Upper lobe of right lung (tissue), 1 donor: ENCODE data around the gene XRN2. TPM values are rescaled to one million over a fixed set of nuclear protein-coding genes. Genes with fewer than 3 reads are reported as not detected.

ENCODE experiments used
- ATAC-seq: fragments of 200-7000 bp; cut with Tn5 transposase; one replicate; pipeline ENCODE4 v1.9.1; 2020; ENCODE audit warnings: mild to moderate bottlenecking, moderate library complexity
- DNase-seq: peaks from one replicate; pipeline ENCODE4 v3.0.0-alpha.2; 2020
- H3K27ac ChIP-seq: fragments of 200-600 bp; one replicate; pipeline ENCODE4 v1.8.0; 2022
- H3K27me3 ChIP-seq: fragments of 200-600 bp; one replicate; pipeline ENCODE4 v1.8.0; 2022; ENCODE audit warnings: mild to moderate bottlenecking
- H3K36me3 ChIP-seq: fragments of 200-600 bp; one replicate; pipeline ENCODE4 v1.8.0; 2022
- H3K4me1 ChIP-seq: fragments of 200-600 bp; one replicate; pipeline ENCODE4 v1.8.0; 2022
- H3K4me3 ChIP-seq: fragments of 200-600 bp; one replicate; pipeline ENCODE4 v1.8.0; 2022; ENCODE audit warnings: mild to moderate bottlenecking
- H3K9me3 ChIP-seq: fragments of 200-600 bp; one replicate; pipeline ENCODE4 v1.8.0; 2022
- intact Hi-C: fragments of 100-400 bp; cut with DNase I; formaldehyde crosslinking; loops from one replicate; pipeline ENCODE4 v1.11.0; 2022
- total RNA-seq: library from RNA; stranded (reverse); fragmentation: NEBNext Ultra II Directional; extraction: Animal tissue kit (Norgen Biotek cat#: 25700); gene quantifications from one replicate; pipeline ENCODE4 v1.2.1, GENCODE V29; 2021
- TF ChIP-seq, protein P1 (sequence below): fragments of 200-600 bp; IDR thresholded peaks from one replicate; pipeline ENCODE4 v1.8.0; 2022; ENCODE audit warnings: antibody characterized with exemption
- donor health status: DM: no; HTN: yes; CAD: no; lungs with severe emphysema.

The XRN2 gene
- total RNA-seq, 1 donor from 2014 or later, result 54.9 TPM

DNA sequence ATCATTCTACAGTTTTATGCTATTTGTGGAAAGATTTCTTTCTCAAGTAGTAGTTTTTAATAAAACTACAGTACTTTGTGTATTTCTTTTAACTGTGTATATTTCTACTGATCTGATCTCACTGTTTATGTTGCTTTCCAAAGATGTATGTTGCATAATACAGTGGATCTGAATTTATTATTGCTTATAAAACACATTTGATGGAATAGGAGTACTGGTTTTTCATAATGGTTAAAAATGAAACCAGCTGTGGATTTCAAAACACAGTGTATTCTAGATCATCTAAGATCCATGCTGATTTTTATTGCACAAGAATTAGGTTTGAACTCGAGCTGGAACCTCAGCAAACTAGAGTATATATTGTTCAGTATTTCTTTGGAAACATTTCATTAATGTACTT is 86.2 kb downstream of the XRN2 start:
- no peak overlapping the region for H3K27ac ChIP-seq
- no peaks in the 10 kb centered on the region for H3K9me3 ChIP-seq
- intact Hi-C loops, result no loop called here
- TF ChIP-seq, protein P1, sequence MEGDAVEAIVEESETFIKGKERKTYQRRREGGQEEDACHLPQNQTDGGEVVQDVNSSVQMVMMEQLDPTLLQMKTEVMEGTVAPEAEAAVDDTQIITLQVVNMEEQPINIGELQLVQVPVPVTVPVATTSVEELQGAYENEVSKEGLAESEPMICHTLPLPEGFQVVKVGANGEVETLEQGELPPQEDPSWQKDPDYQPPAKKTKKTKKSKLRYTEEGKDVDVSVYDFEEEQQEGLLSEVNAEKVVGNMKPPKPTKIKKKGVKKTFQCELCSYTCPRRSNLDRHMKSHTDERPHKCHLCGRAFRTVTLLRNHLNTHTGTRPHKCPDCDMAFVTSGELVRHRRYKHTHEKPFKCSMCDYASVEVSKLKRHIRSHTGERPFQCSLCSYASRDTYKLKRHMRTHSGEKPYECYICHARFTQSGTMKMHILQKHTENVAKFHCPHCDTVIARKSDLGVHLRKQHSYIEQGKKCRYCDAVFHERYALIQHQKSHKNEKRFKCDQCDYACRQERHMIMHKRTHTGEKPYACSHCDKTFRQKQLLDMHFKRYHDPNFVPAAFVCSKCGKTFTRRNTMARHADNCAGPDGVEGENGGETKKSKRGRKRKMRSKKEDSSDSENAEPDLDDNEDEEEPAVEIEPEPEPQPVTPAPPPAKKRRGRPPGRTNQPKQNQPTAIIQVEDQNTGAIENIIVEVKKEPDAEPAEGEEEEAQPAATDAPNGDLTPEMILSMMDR, result no peak
- ATAC-seq (no peak), DNase-seq (no peak)
- H3K27me3 ChIP-seq, result peaks cover 39% of the 10 kb centered on the region
- peaks cover 62% of the 10 kb centered on the region for H3K36me3 ChIP-seq
- H3K4me1 ChIP-seq, result no peaks in the 10 kb centered on the region
- H3K4me3 ChIP-seq, result no peak overlapping the region

GRCh38 chr20:21390768-21391167 is 87.6 kb downstream of the XRN2 start:
- ATAC-seq (no peak), DNase-seq (no peak)
- intact Hi-C loops, result no loop called here
- H3K27ac ChIP-seq, result no peak overlapping the region
- peaks cover 48% of the 10 kb centered on the region for H3K36me3 ChIP-seq
- H3K4me1 ChIP-seq, result no peaks in the 10 kb centered on the region
- H3K4me3 ChIP-seq, result no peak overlapping the region
- TF ChIP-seq, protein P1, result no peak
- no peaks in the 10 kb centered on the region for H3K9me3 ChIP-seq
- H3K27me3 ChIP-seq, result peaks cover 53% of the 10 kb centered on the region

GRCh38 chr20:21391185-21391971 is 88.2 kb downstream of the XRN2 start:
- no peaks in the 10 kb centered on the region for H3K4me1 ChIP-seq
- H3K27ac ChIP-seq, result no peak overlapping the region
- ATAC-seq (peak; percentile 29), DNase-seq (no peak)
- peaks cover 42% of the 10 kb centered on the region for H3K36me3 ChIP-seq
- intact Hi-C loops, result no loop called here
- no peak overlapping the region for H3K4me3 ChIP-seq
- TF ChIP-seq, protein P1, result no peak
- H3K27me3 ChIP-seq, result peaks cover 59% of the 10 kb centered on the region
- H3K9me3 ChIP-seq, result no peaks in the 10 kb centered on the region

DNA sequence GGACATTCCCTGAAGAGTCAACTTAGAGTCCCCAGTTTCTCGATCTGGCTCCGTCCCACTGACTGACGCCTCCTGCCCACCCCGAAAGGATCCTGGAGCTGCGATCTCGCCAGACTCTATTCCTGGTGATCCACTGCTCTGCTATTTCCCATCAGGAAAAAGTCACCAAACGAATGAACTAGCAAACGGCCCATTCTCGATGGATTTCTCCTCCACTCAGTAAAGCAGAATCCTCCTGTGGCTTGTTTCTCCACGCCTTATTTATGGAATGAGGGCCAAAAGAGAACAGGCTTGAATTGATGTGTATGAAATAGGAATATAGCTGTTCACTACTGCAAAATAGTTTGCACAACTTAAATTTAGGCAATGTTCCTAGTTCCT is 88.8 kb downstream of the XRN2 start:
- no peak overlapping the region for H3K4me3 ChIP-seq
- TF ChIP-seq, protein P1, result no peak
- H3K4me1 ChIP-seq, result no peaks in the 10 kb centered on the region
- no peak for ATAC-seq
- no peak for DNase-seq
- no peak overlapping the region for H3K27ac ChIP-seq
- H3K36me3 ChIP-seq, result peaks cover 36% of the 10 kb centered on the region
- H3K27me3 ChIP-seq, result peaks cover 65% of the 10 kb centered on the region
- no peaks in the 10 kb centered on the region for H3K9me3 ChIP-seq
- intact Hi-C loops, result no loop called here

DNA sequence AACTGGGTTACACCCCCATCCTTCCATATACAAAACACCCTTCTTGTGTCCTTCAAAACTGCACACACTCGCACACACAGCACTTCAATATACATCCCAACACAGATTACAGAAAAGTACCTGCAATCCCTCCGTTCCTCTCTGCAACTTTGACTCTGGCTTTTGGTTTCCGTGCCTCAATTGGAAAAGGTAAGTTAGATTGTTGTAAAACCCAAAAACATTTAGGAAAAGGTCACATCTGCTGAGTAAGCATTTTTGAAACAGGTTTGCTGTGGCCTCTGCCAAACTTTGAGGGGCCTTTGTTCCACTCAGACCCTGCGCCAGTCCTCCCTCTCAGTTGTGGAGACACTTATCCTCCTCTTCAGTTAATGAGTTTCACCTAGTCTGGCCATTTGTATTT is 90.0 kb downstream of the XRN2 start:
- intact Hi-C loops, result no loop called here
- H3K4me3 ChIP-seq, result no peak overlapping the region
- no peaks in the 10 kb centered on the region for H3K4me1 ChIP-seq
- TF ChIP-seq, protein P1, result no peak
- no peak overlapping the region for H3K27ac ChIP-seq
- H3K9me3 ChIP-seq, result no peaks in the 10 kb centered on the region
- no peak for DNase-seq
- no peak for ATAC-seq
- peaks cover 25% of the 10 kb centered on the region for H3K36me3 ChIP-seq
- peaks cover 77% of the 10 kb centered on the region for H3K27me3 ChIP-seq
